ENCODE results near the gene KCNK17. TPM values are rescaled to one million over a fixed set of nuclear protein-coding genes. Genes with fewer than 3 reads are reported as not detected.

Gene KCNK17
- total and polyA plus RNA-seq, 4 experiments from 2014 or later: not detected

DNA sequence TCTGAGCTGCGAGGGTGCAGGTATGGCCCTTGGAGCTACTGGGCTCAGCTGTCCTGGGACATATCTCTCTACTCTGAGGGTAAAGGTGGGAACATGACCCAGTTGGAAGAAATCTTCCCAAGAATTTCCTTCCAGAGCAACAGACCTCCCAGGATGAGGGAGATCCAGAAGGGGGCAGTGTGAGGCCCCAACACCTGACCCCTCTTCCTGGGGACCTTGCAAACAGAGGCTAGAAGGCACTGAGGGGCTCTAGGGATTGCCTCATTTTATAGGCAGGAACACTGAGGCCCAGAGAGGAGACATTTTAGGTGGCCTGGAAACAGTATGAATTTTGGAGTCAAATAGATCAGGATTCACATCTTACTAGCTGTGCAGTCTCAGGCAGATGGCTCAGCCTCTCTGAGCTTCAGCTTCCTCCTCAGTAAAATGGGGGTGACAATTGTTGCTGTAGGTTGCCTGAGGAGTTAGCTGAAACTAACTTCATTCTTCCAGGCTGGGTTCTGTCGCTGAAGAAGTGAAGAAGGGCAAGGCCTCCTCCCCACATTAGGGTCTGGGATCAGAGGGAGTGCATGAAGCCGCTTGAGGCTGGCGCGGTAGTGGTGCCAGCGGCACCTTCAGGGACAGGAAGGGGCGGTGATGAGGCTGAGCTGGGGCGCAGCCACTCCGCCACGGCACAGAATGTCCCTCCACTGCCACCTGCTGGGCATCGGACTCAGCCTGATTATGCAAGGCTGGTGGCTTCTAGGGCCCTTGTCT is 11.4 kb downstream of the KCNK17 start:
- Mint-ChIP-seq H3K4me3 (peak overlapping the region; percentile 24 to 82 (median 75)), H3K9me3 (peaks cover 0 to 2% (median 0%) of the 10 kb centered on the region in 8 donors), H3K36me3 (no peaks in the 10 kb centered on the region), H3K27me3 (peaks cover 0 to 1% of the 10 kb centered on the region in 2 donors), H3K4me1 (peaks cover 3 to 12% (median 8%) of the 10 kb centered on the region in 4 donors), H3K27ac (peak overlapping the region in 2 of 7 donors; percentile 68 to 69)
- intact Hi-C loops (cut with micrococcal nuclease): loop anchor here (1.0 kb wide), 6 partner anchors 74 to 431 kb away; partner anchors contain the start of gene KCNK5
- Histone ChIP-seq H3K9me3 (ENCODE audit: control insufficient read depth in 1 of 2, low read length in 2 of 2) (no peaks in the 10 kb centered on the region), H3K27ac (ENCODE audit: low read depth, low read length) (no peak overlapping the region), H3K4me3 (ENCODE audit: low read length in 2 of 2) (peak overlapping the region in 1 of 2 donors; percentile 30), H3K36me3 (ENCODE audit: insufficient read depth, low read length) (no peaks in the 10 kb centered on the region), H3K4me1 (ENCODE audit: insufficient read depth, low read length) (no peaks in the 10 kb centered on the region), H3K27me3 (ENCODE audit: insufficient read depth, low read length) (no peaks in the 10 kb centered on the region)
- ChIA-PET POLR2A (ENCODE audit: partially characterized antibody) (interaction anchor here (0.8 to 1.3 kb wide), 2 partner anchors 135 to 189 kb away, joined by 3 to 9 read pairs; no protein-coding TSS in a partner anchor), CTCF (ENCODE audit: partially characterized antibody) (interaction anchor here (0.6 to 10.7 kb wide), 31 partner anchors 8 to 435 kb away, joined by 3 to 248 read pairs (median 4); partner anchors contain the start of genes KCNK17 and KCNK5)
- DNase-seq: peak; percentile 72 to 80 (median 76)

DNA sequence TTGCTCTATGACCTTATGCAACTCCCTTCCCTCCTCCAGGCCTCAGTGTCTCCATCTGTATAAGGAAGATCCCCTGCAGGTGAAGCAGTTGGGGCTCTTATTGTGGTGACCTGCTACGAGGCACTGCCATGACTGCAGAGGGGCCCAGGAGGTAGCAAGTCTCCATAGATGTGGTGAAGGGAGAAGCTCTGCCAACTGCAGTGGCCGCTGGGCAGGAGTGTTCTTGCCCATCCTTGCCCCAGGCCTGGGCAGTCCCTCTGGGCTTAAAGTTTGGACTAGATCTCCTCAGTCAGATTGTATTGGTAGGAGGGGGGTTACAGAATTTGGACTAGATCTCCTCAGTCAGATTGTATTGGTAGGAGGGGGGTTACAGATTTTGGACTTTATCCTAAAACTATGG is 12.2 kb downstream of the KCNK17 start:
- ChIA-PET POLR2A (ENCODE audit: partially characterized antibody) (interaction anchor here (1.3 kb wide), 1 partner anchor 134 kb away, joined by 9 read pairs; no protein-coding TSS in a partner anchor), CTCF (ENCODE audit: partially characterized antibody) (interaction anchor here (0.7 to 10.7 kb wide), 12 partner anchors 10 to 429 kb away, joined by 3 to 248 read pairs (median 8); partner anchors contain the start of genes KCNK17 and KCNK5)
- H3K27ac ChIP-seq (ENCODE audit: low read depth, low read length): no peak overlapping the region
- Mint-ChIP-seq H3K9me3 (peaks cover 0 to 2% (median 0%) of the 10 kb centered on the region in 8 donors), H3K27me3 (peaks cover 0 to 1% of the 10 kb centered on the region in 2 donors), H3K36me3 (no peaks in the 10 kb centered on the region), H3K27ac (no peak overlapping the region), H3K4me3 (peak overlapping the region in 1 of 8 donors; percentile 49), H3K4me1 (peaks cover 3 to 12% (median 8%) of the 10 kb centered on the region in 4 donors)
- H3K4me1 ChIP-seq (ENCODE audit: insufficient read depth, low read length): no peaks in the 10 kb centered on the region
- H3K36me3 ChIP-seq (ENCODE audit: insufficient read depth, low read length): no peaks in the 10 kb centered on the region
- intact Hi-C loops (cut with micrococcal nuclease): no loop called here
- no peaks in the 10 kb centered on the region for H3K27me3 ChIP-seq (ENCODE audit: insufficient read depth, low read length)
- no peak for DNase-seq
- no peak overlapping the region for H3K4me3 ChIP-seq (ENCODE audit: low read length in 2 of 2)
- no peaks in the 10 kb centered on the region for H3K9me3 ChIP-seq (ENCODE audit: control insufficient read depth in 1 of 2, low read length in 2 of 2)

DNA sequence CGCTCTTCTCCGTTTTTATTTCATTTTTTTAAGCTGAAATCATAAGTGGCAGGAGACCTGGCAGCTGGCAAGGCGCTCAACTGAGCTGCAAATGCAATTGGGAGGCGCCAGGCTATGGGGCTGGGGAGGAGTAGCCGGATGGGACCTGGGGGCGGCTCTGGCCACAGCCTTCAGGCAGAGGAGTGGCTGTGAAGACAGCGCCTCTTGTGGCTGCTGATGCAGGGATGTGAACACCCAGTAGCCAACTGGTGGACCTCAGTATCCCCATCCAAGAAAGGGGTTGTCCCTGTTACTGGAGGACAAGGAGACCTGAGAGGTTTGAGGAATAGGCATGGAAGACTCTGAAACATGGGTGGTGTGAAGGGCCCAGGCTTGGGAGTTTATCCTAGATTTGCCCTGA is 12.6 kb downstream of the KCNK17 start:
- no peaks in the 10 kb centered on the region for H3K36me3 ChIP-seq (ENCODE audit: insufficient read depth, low read length)
- ChIA-PET POLR2A (ENCODE audit: partially characterized antibody) (no interaction called here), CTCF (ENCODE audit: partially characterized antibody) (interaction anchor here (1.2 to 10.7 kb wide), 4 partner anchors 9 to 304 kb away, joined by 7 to 248 read pairs (median 24); partner anchors contain the start of gene KCNK5)
- no peak overlapping the region for H3K27ac Mint-ChIP-seq
- intact Hi-C loops (cut with micrococcal nuclease): no loop called here
- no peak for DNase-seq
- no peaks in the 10 kb centered on the region for H3K36me3 Mint-ChIP-seq
- no peaks in the 10 kb centered on the region for H3K9me3 ChIP-seq (ENCODE audit: control insufficient read depth in 1 of 2, low read length in 2 of 2)
- H3K9me3 Mint-ChIP-seq: peaks cover 0 to 2% (median 0%) of the 10 kb centered on the region in 8 donors
- no peak overlapping the region for H3K27ac ChIP-seq (ENCODE audit: low read depth, low read length)
- no peaks in the 10 kb centered on the region for H3K27me3 ChIP-seq (ENCODE audit: insufficient read depth, low read length)
- H3K27me3 Mint-ChIP-seq: peaks cover 0 to 1% of the 10 kb centered on the region in 2 donors
- no peak overlapping the region for H3K4me3 Mint-ChIP-seq
- H3K4me1 ChIP-seq (ENCODE audit: insufficient read depth, low read length): no peaks in the 10 kb centered on the region
- H3K4me1 Mint-ChIP-seq: peaks cover 3 to 12% (median 8%) of the 10 kb centered on the region in 4 donors
- no peak overlapping the region for H3K4me3 ChIP-seq (ENCODE audit: low read length in 2 of 2)

DNA sequence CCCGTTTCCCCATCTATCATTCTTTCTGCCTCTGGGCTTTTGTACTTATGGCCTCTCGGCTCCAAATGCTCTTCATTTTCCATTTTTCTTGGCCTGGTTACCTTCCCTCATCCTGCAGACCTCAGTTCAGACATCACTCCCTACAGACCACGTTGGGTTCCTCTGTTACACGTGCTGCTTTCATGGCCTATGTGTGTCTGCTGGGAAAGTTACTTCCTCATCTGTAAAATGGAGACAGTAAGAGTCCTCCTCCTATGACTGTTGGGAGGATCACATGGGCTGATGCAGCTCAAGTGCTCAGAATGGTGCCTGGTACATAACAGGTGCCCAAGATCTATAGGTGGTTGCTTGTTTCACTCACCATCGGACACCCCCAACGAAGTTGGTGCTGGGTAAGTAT is 13.5 kb downstream of the KCNK17 start:
- H3K36me3 Mint-ChIP-seq: no peaks in the 10 kb centered on the region
- peaks cover 0 to 1% of the 10 kb centered on the region in 2 donors for H3K27me3 Mint-ChIP-seq
- H3K9me3 ChIP-seq (ENCODE audit: control insufficient read depth in 1 of 2, low read length in 2 of 2): no peaks in the 10 kb centered on the region
- no peaks in the 10 kb centered on the region for H3K4me1 ChIP-seq (ENCODE audit: insufficient read depth, low read length)
- peaks cover 3 to 12% (median 8%) of the 10 kb centered on the region in 4 donors for H3K4me1 Mint-ChIP-seq
- H3K27ac Mint-ChIP-seq: peak overlapping the region in 1 of 7 donors; percentile 3
- H3K27ac ChIP-seq (ENCODE audit: low read depth, low read length): no peak overlapping the region
- DNase-seq: no peak
- POLR2A ChIA-PET (ENCODE audit: partially characterized antibody): no interaction called here
- intact Hi-C loops (cut with micrococcal nuclease): no loop called here
- H3K4me3 ChIP-seq (ENCODE audit: low read length in 2 of 2): no peak overlapping the region
- no peaks in the 10 kb centered on the region for H3K27me3 ChIP-seq (ENCODE audit: insufficient read depth, low read length)
- H3K9me3 Mint-ChIP-seq: peaks cover 0 to 2% (median 0%) of the 10 kb centered on the region in 8 donors
- no peaks in the 10 kb centered on the region for H3K36me3 ChIP-seq (ENCODE audit: insufficient read depth, low read length)
- CTCF ChIA-PET (ENCODE audit: partially characterized antibody): interaction anchor here (1.2 to 10.7 kb wide), 3 partner anchors 10 to 303 kb away, joined by 10 to 248 read pairs (median 39); no protein-coding TSS in a partner anchor
- H3K4me3 Mint-ChIP-seq: no peak overlapping the region

DNA sequence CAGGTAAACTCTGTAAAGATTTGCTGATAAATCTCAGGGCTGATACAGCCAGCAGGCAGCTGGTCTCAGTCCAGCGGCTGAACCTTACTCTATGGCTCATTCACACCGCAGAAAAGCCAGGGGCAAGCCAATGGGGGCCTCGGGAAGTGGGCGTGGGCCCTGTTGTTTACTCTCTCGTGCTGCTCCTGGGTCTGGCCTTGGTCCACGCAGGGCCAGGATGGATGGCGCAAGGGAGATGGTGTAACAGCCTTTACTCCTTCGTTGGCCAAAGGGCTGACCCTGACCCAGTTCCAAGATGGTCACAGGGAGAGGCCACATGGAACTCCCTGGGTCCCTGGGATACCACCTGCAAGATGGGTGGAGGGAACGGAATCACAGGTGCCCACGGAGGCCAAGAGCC is 16.2 kb downstream of the KCNK17 start:
- CTCF ChIA-PET (ENCODE audit: partially characterized antibody): interaction anchor here (0.9 to 10.7 kb wide), 2 partner anchors 11 to 130 kb away, joined by 3 to 248 read pairs; no protein-coding TSS in a partner anchor
- H3K4me1 Mint-ChIP-seq: peaks cover 3 to 10% (median 7%) of the 10 kb centered on the region in 4 donors

DNA sequence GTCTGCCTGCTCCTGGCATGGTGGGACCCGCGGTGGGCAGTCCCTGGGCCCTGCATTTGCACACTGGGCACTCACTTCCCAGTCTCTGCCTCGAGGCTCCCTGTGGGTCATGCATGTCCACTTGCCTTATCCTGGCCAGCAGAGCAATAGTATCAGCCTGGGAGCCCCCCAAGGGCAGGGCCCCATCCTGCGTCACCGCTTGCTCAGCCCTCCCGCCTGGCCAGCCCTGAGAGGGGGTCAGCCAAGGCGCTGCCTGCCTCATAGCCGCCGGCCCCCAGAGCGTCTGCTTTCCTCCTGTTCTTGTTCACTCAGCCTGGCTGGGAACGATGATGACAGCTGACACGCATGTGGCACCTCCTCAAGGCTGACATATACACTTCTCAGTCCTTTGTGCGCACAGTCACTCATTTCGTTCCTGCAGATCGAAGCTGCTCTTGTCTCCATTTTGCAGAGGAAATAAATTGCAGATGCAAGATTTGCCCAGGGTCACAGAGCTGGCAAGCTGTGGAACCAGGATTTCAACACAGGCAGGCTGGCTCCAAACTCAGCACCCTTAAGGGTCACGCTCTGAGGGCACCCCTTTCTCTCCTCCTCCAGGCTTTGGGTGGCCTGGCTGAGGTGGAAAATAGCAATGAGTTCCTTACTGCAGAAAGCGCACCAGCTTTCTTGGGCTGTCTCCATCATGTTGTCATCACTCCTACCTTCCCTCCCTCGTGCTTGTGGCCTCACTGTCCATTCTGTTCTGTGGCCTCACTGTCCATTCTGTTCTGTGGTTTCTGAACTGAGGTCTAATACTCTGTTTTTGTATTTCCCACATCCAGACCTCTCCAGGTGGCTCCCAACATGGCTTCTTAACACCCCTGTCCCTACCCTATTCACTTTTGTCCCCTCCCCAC is 17.2 kb downstream of the KCNK17 start:
- POLR2A ChIA-PET (ENCODE audit: partially characterized antibody): no interaction called here
- intact Hi-C loops (cut with micrococcal nuclease): no loop called here
- H3K4me3 Mint-ChIP-seq: no peak overlapping the region
- H3K4me3 ChIP-seq (ENCODE audit: low read length in 2 of 2): no peak overlapping the region
- H3K27ac Mint-ChIP-seq: no peak overlapping the region
- H3K4me1 ChIP-seq (ENCODE audit: insufficient read depth, low read length): no peaks in the 10 kb centered on the region
- peaks cover 0 to 2% (median 0%) of the 10 kb centered on the region in 8 donors for H3K9me3 Mint-ChIP-seq
- no peaks in the 10 kb centered on the region for H3K36me3 Mint-ChIP-seq
- no peaks in the 10 kb centered on the region for H3K27me3 ChIP-seq (ENCODE audit: insufficient read depth, low read length)
- no peaks in the 10 kb centered on the region for H3K4me1 Mint-ChIP-seq
- no peaks in the 10 kb centered on the region for H3K36me3 ChIP-seq (ENCODE audit: insufficient read depth, low read length)
- no peak overlapping the region for H3K27ac ChIP-seq (ENCODE audit: low read depth, low read length)
- no peak for DNase-seq
- H3K27me3 Mint-ChIP-seq: peaks cover 2% of the 10 kb centered on the region in 2 donors
- CTCF ChIA-PET (ENCODE audit: partially characterized antibody): no interaction called here
- H3K9me3 ChIP-seq (ENCODE audit: control insufficient read depth in 1 of 2, low read length in 2 of 2): no peaks in the 10 kb centered on the region

More for the DNA sequence above, 16.2 kb downstream of the KCNK17 start:
- Histone ChIP-seq H3K36me3 (ENCODE audit: insufficient read depth, low read length) (no peaks in the 10 kb centered on the region), H3K4me3 (ENCODE audit: low read length in 2 of 2) (no peak overlapping the region), H3K27ac (ENCODE audit: low read depth, low read length) (no peak overlapping the region), H3K27me3 (ENCODE audit: insufficient read depth, low read length) (no peaks in the 10 kb centered on the region), H3K9me3 (ENCODE audit: control insufficient read depth in 1 of 2, low read length in 2 of 2) (no peaks in the 10 kb centered on the region), H3K4me1 (ENCODE audit: insufficient read depth, low read length) (no peaks in the 10 kb centered on the region)
- Mint-ChIP-seq H3K27me3 (peaks cover 2% of the 10 kb centered on the region in 2 donors), H3K36me3 (no peaks in the 10 kb centered on the region), H3K4me3 (no peak overlapping the region), H3K9me3 (peaks cover 0 to 2% (median 0%) of the 10 kb centered on the region in 8 donors), H3K27ac (no peak overlapping the region)
- intact Hi-C loops (cut with micrococcal nuclease): no loop called here
- POLR2A ChIA-PET (ENCODE audit: partially characterized antibody): no interaction called here
- DNase-seq: no peak

Data from CD4-positive, alpha-beta memory T cell (primary cell).